ENCODE data around the gene TECTA. TPM values are rescaled to one million over a fixed set of nuclear protein-coding genes. Genes with fewer than 3 reads are reported as not detected.

TECTA gene
- total and polyA plus RNA-seq, 2 of the 8 experiments (the other 6 are each of a cell fraction or from before 2014, with no cell fraction given) = 0.59 to 1.0 TPM

- no peak for TF ChIP-seq USF2 (IDR thresholded peaks at IDR 0.05; ENCODE audit: low read length)
- no peak for TF ChIP-seq BRCA1 (IDR thresholded peaks at IDR 0.05; ENCODE audit: low read depth, low read length)
- TF ChIP-seq NANOG (IDR thresholded peaks at IDR 0.05; ENCODE audit: insufficient read depth, low read depth, low read length, poor library complexity, severe bottlenecking) = no peak
- TF ChIP-seq RNF2 (IDR thresholded peaks at IDR 0.05; ENCODE audit: borderline replicate concordance, low read depth, low read length, missing control alignments, poor library complexity, severe bottlenecking) = no peak
- TF ChIP-seq SAP30 (IDR thresholded peaks at IDR 0.05; ENCODE audit: insufficient read depth, insufficient replicate concordance, low read length) = no peak
- TF ChIP-seq CREB1 (IDR thresholded peaks at IDR 0.05) = no peak
Measured at GRCh38 chr11:121055076-121055475, 46.0 kb upstream of the TECTA start (continued).

Data from H1 (cell line).